HG03558 (cell line): ENCODE data around the gene EFNA2.
"Not testable (repeated sequence)": the region's sequence is repeated elsewhere in the genome, so short reads cannot be mapped to it uniquely, and the experiment has no call there.

Experiments used
- ATAC-seq: cut with Tn5 transposase; IDR thresholded peaks from one replicate; pipeline ENCODE4 v1.9.1; 2021; ENCODE audit warnings: moderate number of reproducible peaks; ENCODE audit not compliant: unreplicated experiment; ENCODE audit errors: extremely low read depth

The EFNA2 gene

DNA sequence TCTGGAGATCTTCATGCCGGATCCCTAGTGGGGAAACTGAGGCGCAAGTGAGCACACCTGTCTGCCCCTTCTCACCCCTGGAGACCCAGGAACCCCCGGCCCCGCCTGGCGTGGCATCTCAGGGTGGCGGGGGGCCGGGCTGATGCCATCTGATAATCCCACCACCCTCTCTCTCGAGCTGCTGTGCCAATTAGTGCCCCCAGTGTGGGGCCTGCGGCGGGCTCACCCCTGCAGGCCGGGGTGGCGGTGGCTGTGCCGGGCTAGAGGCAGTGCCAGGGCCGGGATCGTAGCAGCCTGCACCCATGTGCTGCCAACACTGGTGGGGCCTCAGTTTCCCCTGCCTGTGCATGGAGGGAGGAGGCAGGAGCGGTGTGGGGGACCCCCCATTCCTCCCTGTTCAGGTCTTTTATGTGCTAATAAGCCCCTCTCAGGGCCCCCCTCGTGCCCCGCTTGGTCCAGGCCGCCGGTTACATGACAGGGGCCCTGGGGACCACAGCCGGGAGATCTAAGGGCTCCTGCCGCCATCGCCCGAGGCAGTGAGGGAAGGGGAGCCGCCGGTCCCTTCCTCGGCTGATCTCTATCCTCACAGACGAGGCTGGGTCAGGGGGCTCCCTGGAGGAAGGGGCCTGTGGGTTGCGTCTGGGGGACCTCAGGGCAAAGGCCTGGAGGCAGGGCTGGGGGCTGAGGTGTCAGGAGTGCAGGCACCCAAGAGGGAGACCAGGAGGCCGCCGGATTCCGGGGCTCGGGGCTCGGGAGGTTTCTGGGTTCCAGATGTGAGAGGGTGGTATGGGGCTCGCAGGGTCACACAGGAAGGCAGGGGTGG, 8.3 kb downstream of the EFNA2 start:
- no peak for ATAC-seq

DNA sequence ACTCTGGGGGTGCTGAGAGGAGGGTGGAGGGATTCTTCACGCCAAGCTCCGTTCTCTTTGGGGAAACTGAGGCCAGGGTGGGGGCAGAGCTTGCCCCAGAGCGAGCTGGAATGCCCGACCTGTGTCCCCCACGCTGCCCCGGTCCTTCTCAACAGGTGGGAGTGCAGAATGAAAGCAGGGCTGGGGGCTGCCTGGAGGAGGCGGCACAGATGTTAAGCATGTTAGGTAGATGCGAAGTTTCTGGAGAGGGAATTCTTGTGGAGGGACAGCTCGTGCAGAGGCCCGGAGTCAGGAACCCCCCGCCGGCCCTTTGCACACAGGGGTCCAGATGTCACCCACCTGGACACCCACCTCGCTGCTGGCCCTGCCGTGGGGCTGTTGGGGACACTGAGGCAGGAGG, 9.0 kb downstream of the EFNA2 start:
- ATAC-seq, result no peak

DNA sequence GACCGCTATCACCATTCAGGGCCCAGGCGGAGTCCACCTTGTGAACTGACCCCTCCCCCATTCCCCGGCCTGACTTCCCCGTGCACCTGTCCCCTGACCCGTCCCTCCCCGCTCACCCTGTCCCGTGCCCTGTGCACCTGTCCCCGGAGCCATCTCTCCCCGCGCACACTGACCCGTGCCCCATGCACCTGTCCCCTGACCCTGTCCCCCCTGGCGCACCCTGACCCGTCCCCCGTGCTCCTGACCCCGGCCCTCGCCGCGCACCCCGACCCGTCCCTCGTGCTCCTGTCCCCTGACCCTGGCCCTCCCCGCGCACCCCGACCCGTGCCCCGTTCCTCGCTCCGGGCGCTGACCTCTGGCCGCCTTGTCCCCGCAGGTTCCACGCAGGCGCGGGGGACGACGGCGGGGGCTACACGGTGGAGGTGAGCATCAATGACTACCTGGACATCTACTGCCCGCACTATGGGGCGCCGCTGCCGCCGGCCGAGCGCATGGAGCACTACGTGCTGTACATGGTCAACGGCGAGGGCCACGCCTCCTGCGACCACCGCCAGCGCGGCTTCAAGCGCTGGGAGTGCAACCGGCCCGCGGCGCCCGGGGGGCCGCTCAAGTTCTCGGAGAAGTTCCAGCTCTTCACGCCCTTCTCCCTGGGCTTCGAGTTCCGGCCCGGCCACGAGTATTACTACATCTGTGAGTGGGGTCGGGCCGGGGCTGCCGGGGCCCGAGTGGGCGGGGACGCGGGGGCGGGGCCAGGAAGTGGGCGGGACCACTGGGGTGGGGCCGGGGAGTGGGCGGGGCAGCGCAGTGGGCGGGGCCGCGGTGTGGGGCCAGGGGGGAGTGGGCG, 9.7 kb downstream of the EFNA2 start:
- ATAC-seq, result no peak

DNA sequence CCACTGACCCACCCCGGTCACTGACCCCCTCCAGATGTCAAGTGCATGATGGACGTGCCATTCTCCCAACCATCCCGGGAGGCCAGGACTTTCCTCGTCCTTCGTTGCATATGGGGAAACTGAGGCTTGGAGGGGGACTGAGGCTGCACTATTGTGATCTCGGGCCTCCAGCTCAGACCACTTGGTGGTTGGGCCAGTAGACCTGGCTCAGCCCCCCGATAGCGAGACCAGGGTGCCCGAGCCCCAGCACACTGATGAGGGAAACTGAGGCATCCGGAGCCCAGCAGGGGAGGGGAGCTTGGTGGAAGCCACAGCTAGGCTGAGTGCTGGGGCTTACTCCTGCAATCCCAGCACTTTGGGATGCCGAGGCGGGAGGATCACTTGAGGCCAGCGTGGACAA, 10.4 kb downstream of the EFNA2 start:
- ATAC-seq, result no peak

DNA sequence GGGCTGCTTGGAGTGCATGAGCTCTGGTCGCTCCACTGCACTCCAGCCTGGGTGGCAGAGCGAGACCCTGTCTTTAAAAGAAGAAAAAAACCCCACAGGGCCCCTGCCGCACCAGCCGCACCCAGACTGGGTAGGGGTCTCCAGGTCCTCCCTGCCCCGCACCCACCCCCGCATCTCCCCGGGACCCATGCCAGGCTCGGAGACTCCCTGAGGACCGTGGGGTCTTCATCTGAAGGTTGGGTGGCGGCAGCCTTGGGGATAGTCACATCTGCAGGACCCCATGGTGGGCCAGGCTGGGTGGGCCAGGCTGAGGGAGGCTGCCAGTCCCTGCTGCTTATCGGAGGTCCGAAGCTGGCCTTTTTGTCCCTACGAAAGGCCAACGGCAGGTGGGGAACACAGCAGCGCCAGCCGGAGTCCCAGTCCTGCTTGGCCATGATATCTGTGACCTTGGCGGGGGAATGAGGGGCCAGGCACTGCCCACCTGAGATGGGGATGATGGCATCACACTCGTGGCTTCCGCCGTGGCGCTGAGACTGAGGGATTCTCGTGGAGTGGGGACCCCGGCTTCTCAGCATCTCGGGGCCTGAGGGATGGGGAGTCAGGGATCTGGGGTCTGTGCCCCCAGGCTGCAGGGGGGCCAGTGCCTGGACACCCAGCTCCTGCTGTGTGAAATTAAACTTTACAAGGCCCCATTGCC, 11.1 kb downstream of the EFNA2 start:
- no peak for ATAC-seq

DNA sequence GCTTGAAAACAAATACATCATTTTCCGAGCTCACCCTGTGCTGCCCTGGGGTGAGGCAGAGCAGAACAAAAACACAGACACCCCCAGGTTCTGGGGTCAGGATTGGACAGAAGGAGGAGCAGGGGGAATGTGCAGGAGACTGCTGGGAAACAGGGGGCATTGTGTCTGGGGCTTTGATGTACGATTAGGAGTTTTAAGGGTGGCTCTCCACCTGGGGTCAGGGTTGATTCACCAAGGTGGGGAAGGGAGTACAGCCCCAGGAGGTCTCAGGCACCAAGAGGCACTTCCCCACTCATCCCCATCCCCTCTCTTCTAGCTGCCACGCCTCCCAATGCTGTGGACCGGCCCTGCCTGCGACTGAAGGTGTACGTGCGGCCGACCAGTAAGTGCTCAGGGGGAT, 12.6 kb downstream of the EFNA2 start:
- no peak for ATAC-seq

DNA sequence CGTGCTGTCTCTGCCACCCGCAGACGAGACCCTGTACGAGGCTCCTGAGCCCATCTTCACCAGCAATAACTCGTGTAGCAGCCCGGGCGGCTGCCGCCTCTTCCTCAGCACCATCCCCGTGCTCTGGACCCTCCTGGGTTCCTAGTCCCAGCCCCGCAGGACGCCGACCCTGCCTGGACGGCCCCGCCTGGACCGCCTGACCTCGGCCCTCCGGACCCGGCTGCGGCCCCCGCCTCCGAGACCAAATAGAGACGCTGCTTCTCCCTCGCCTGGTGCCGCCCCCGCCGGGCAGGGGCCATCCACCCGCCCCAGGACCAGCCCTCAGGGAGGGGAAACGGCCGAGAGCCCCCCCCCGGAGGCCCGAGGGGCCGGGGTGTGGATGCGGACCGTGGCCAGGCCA, 14.1 kb downstream of the EFNA2 start:
- no peak for ATAC-seq

DNA sequence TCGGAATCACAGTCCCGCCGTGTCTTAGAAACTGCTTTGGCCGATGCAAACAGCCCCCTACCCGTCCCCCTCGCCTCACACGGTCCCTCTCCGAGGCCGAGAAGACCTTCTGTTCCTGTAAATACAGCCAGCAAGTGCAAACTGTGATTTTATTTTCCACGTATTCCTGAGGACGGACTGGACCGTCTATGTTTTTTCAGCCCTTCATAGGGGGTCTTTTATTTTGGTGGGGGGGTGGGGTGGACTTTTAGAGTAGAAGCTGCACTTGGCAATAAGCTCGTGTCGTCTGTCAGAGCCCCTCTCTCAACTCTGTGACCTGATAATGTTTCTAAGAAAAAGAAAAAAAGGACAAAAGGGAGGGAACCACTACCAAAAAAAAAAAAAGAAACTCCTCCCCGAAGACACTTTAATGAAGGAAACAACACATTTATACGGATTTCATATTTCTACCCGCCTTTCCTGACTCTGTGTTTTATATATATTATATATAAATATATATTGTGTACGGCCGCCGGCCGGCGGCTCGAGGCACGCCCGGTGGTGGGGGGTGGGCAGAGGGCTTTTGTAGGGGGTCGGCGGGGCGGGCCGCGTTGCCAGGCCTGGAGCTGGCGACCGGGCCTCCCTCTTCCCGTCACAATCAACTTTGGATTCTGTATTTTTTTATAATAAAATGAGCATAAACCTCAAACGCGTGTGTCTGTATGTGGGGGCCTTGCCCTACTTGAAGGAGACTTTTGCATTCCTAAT, 15.2 kb downstream of the EFNA2 start:
- no peak for ATAC-seq

DNA sequence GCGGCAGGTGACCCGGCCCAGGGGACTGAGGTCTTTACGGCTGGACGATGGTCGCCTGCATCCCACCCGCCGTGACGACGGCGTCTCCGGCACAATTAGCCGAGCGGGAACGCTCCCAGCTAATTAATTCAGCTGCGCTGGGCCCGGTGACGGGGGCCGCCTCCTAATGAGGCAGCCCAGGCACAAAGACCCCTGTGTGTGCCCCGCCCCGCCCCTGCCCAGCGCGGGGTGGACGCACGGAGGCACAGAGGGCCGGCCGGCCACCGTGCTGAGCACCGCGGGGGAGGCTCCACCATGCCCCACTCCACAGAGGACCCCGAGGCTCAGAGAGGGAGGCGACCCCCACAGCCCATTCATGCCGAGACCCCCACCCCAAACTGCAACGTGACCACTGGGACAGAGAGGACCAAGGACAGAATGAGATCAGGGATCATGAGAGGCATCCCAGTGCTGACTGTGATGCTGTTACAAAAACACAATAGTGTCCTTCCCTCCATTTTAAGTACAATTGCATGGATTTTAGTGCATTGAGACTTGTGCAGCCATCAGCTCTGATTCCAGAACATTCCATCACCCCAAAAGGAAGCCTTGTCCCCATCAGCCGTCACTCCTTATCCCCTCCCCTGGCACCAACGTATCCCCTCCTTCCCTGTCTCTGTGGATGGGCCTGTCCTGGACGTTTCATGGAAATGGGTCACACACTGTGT, 17.0 kb downstream of the EFNA2 start:
- no peak for ATAC-seq

DNA sequence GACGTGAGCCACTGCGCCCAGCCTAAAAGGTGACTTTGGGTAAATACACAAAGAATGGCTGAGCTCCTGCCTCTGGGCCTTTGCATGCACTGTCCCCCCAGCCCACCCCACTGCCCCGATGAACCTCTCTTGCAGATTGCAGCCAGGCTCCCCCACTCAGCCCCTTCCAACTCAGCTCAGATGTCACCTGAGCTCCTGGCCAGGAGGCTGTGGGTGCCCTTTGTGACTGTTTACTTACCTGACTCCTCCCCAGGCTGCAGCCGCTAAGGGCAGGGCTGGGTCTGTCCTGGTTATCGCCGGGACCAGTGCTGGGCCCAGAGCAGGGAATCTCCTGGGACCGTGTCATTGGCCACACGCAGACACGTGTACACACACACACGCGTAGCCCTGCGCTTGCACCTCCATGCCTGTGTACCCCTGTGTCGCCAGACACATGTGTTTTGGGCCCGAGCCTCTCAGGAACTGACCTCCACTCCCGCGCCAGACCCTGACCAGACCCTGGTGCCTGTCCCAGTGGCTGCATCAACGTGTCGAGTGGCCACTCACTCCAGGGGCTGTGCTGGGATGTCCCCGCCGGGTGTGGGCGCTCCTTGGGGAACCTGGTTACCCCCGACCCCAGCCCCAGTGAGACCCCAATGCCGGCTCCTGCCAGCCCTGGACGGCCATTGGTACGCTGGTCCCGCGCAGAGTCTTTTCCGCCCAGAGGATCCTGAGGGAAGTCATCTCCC, 18.7 kb downstream of the EFNA2 start:
- no peak for ATAC-seq

DNA sequence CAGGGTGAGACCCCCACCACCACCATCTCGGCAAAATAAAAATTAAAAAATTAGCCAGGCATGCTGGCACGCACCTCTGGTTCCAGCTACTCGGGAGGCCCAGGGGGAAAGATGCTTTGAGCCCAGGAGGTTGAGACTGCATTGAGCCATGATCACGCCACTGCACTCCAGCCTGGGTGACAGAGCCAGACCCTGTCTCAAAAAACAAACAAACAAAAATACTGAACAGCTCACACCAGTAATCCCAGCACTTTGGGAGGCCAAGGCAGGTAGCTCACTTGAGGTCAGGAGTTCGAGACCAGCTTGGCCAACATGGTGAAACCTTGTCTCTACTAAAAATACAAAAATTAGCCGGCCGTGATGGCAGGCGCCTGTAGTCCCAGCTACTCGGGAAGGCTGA, 19.7 kb downstream of the EFNA2 start:
- not testable (repeated sequence) for ATAC-seq

DNA sequence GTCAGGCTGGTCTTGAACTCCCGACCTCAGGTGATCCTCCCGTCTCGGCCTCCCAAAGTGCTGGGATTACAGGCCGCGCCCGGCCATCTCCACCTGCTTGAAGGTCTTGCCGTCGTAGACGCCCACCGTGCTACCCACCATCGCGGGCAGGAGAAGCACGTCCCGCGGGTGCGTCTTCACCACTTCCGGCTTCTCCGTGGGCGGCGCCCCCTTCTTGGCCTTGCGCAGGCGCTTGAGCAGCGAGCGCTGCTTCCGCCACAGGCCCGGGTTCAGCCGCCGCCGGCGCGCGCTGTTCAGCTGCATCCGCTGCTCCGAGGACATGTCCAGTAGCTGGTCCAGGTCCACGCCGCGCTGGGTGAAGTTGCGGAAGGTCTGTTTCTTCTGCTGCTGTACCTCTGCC, 21.6 kb downstream of the EFNA2 start:
- no peak for ATAC-seq

DNA sequence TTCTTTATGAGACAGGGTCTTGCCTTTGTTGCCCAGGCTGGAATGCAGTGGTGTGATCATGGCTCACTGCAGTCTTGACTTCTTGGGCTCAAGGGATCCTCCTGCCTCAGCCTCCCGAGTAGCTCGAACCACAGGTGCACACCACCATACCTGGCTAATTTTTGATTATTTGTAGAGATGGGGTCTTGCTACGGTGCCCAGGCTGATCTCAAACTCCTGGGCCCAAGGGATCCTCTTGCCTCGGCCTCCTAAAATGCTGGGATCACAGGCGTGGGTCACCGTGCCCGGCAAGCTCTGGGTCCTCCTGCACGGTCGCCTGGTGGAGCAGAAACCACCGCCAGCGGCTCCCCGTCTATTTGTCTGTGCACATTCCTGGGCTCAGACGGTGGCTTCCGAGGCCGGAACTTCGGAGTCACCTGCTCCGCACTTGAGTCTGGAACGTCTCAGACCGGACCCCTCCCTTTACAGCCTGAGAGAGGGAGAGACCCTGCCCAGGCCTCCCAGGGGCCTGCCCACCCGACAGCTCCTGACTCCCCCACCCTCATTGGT, 22.2 kb downstream of the EFNA2 start:
- no peak for ATAC-seq

DNA sequence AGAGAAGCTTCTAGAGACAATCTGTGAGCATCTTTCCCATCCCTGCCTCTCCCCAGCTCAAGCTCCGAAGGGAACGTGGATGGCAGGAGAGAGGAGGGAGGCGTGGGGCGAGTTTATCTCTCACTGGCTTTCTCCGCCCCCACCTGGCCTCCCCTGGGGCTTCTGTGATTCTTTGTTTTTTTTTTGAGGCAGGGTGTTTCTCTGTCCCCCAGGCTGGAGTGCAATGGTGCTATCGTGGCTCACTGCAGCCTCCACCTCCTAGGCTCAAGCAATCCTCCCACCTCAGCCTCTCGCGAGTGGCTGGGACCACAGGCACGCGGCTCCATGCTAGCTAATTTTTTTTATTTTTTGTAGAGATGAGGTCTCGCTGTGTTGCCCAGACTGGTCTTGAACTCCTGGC, 23.0 kb downstream of the EFNA2 start:
- no peak for ATAC-seq

DNA sequence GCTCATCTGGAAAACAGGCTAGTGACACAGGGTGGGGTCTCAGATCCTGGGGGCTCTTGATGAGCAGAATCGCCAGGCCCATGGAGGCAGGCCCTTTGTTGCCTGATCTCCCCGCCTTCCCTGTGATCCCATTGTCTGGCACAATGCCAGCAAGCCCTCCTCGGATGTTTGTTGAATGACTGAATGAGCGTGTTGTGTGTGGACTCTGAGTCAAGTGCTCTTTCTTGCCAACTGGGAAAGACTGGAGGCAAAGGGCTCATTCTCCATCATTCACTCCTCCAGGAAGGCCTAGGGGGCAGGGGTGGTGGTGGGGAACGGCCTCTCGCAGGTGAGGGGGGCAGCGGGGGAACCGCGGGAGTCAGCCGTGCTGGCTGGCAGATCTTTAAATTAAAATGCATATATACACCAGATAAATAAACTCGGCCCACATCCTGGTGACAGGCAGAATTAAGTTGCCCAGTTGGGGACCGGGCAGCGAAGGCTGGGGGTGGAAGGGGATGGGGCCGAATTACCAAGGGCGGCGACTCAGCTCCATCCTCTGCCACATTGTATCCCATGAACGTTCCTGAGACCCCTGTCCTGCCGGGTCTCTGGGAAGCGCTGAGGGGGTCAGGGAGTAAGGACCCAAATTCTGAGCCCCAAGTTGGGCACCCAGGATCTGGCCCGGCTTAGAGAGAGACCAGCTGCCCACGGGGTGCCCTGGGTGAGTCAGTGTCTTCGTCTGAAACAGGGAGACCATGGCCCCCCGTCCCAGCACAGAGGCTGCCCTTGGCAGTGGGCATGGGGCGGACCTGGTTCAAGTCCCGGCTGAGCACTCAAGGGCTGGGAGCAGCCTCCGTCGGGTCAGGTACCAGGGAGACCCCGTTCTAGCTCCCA, 24.5 kb downstream of the EFNA2 start:
- no peak for ATAC-seq

DNA sequence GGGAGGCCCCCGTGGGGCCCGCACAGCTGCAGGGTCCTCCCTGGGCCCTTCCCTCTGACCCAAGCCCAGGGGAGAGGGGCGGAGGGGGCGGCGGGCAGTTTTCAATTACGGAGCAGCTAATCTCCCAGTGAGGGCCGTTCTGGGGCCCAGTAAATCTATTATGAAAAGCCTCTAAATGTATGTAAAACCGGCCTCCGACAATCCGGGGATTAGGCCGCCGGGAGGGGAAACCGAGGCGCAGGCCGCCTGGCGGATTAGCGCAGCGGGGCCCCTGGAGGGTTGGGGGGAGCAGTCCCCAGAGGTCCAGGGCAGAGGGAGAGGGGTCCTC, 25.1 kb downstream of the EFNA2 start:
- no peak for ATAC-seq

DNA sequence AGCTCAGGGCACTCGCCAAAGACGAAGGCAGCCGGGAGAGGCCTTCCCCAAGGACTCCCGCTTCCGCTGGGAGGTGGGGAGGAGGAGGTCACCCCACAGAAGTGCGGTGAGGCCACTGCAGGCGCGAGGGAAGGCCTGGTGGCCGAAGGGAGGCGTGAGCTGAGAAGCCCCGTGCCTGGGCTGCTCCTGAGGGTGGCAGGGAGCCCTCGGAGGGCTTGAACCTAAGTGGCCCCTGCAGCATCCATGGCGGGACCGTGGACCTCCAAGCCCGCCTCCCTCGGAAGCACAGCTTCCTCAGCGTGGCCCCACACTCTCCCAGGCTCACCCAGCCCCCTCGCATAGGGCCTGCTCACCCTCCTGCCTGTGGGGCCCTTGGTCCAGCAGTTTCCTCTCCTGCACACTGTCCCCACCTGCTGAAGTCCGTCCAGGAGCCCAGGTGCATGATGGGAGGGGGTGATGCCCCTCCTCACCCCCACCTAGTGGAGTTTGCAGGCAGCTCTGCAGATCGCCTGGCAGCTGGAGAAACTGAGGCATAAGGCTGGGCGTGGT, 25.9 kb downstream of the EFNA2 start:
- ATAC-seq, result no peak
